HL-60 (cell line): Measurements from ENCODE around the gene NUDT3.

Experiments used
- DNase-seq, 2 experiments: peaks; one replicate each; pipeline ENCODE4 v3.0.0-alpha.2; 2010 to 2020; ENCODE audit warnings: low read depth in 1 of 2, low spot score in 1 of 2
- H3K27ac ChIP-seq: fragments of 250-450 bp; sonication (Bioruptor Pico); replicated peaks from 2 replicates; pipeline ENCODE4 v1.5.1; 2020; ENCODE audit warnings: mild to moderate bottlenecking, moderate library complexity
- H3K27me3 ChIP-seq: fragments of 250-450 bp; sonication (Bioruptor Pico); 2 replicates; pipeline ENCODE4 v1.5.1; 2021; ENCODE audit warnings: mild to moderate bottlenecking, moderate library complexity; ENCODE audit not compliant: insufficient read depth, poor library complexity, severe bottlenecking
- H3K4me3 ChIP-seq: replicated peaks from 2 replicates; pipeline ENCODE4 v1.5.1; 2011; ENCODE audit warnings: mild to moderate bottlenecking, control low read depth, low read length; ENCODE audit not compliant: insufficient read depth
- CTCF ChIP-seq: IDR thresholded peaks from one replicate; pipeline ENCODE4 v1.5.1; 2011; ENCODE audit warnings: low read length, control low read depth, inconsistent platforms; ENCODE audit not compliant: insufficient read depth
- GABPA ChIP-seq: IDR thresholded peaks from 2 replicates; pipeline ENCODE4 v1.6.1; 2012; ENCODE audit warnings: low read depth
- POLR2AphosphoS5 ChIP-seq: IDR thresholded peaks from 2 replicates; pipeline ENCODE4 v1.6.1; 2012; ENCODE audit warnings: low read depth
- REST ChIP-seq: IDR thresholded peaks from 2 replicates; pipeline ENCODE4 v1.6.1; 2012; ENCODE audit warnings: low read depth; ENCODE audit not compliant: insufficient replicate concordance
- SPI1 ChIP-seq: IDR thresholded peaks from 2 replicates; pipeline ENCODE4 v1.6.1; 2012; ENCODE audit warnings: low read depth, mild to moderate bottlenecking, borderline replicate concordance

NUDT3 gene

GRCh38 chr6:34438705-34439104 lies 46.2 kb upstream of the NUDT3 start:
- no peak for DNase-seq
- H3K4me3 ChIP-seq: no peak overlapping the region
- no peak for TF ChIP-seq CTCF
- TF ChIP-seq POLR2AphosphoS5: no peak
- no peak for TF ChIP-seq REST
- TF ChIP-seq GABPA: no peak
- no peak for TF ChIP-seq SPI1
- H3K27me3 ChIP-seq: no peaks in the 10 kb centered on the region
- no peak overlapping the region for H3K27ac ChIP-seq

- DNase-seq: no peak
- TF ChIP-seq SPI1: no peak
- TF ChIP-seq GABPA: no peak
- H3K27ac ChIP-seq: no peak overlapping the region
Observed at GRCh38 chr6:34437644-34437970, 45.1 kb upstream of the NUDT3 start.

GRCh38 chr6:34436803-34437643 lies 44.6 kb upstream of the NUDT3 start:
- Histone ChIP-seq H3K27me3 (no peaks in the 10 kb centered on the region), H3K27ac (no peak overlapping the region), H3K4me3 (no peak overlapping the region)
- no peak for TF ChIP-seq REST
- no peak for DNase-seq

More at GRCh38 chr6:34437644-34437970, 45.1 kb upstream of the NUDT3 start:
- H3K4me3 ChIP-seq: no peak overlapping the region
- H3K27me3 ChIP-seq: no peaks in the 10 kb centered on the region

GRCh38 chr6:34435916-34436315 lies 43.4 kb upstream of the NUDT3 start:
- no peak for DNase-seq
- H3K27ac ChIP-seq: no peak overlapping the region
- H3K27me3 ChIP-seq: no peaks in the 10 kb centered on the region
- H3K4me3 ChIP-seq: no peak overlapping the region
- TF ChIP-seq REST (no peak), GABPA (no peak), SPI1 (no peak), CTCF (no peak), POLR2AphosphoS5 (no peak)
